T-cell (primary cell): ENCODE data around the gene DTX1. TPM values are rescaled to one million over a fixed set of nuclear protein-coding genes. Genes with fewer than 3 reads are reported as not detected.

Source experiments
- ATAC-seq, 4 experiments: fragments of 200-7000 bp in 3 of 4; fragments of 150-1000 bp in 1 of 4; cut with Tn5 transposase; replicated peaks in 1 of 4; 1 replicate in 3 of 4; 2 replicates in 1 of 4; pipeline ENCODE4 v1.10.0; 2021; ENCODE audit warnings: moderate library complexity in 3 of 4, mild to moderate bottlenecking in 2 of 4, moderate number of reproducible peaks in 1 of 4
- CTCF ChIA-PET, 2 donors: fragments of 300-600 bp; sonication (Branson Sonifier 250); formaldehyde crosslinking; loops; one replicate each; lab custom pipeline; 2022; ENCODE audit warnings: antibody characterized with exemption in 2 of 2; lab: Charles Lee
- POLR2A ChIA-PET, 2 donors: fragments of 300-600 bp; sonication (Branson Sonifier 250); formaldehyde crosslinking; loops; one replicate each; lab custom pipeline; 2022; ENCODE audit warnings: antibody characterized with exemption in 2 of 2; lab: Charles Lee
- DNase-seq, 35 experiments: peaks; one replicate each; pipeline versions ENCODE4 v3.0.0 to v3.0.0-alpha.2; 2013 to 2023
- H3K27ac ChIP-seq: one replicate; pipeline ENCODE4 v1.5.1; 2013; ENCODE audit warnings: low read length
- H3K27me3 ChIP-seq, 2 experiments: replicated peaks in 1 of 2; 1 replicate in 1 of 2; 2 replicates in 1 of 2; pipeline versions ENCODE4 v1.6.1 to v1.7.0; 2013; ENCODE audit warnings: low read length in 1 of 2, mixed read lengths in 1 of 2; ENCODE audit not compliant: control insufficient read depth in 2 of 2, insufficient read depth in 2 of 2; ENCODE audit errors: extremely low read depth in 1 of 2
- H3K36me3 ChIP-seq, 2 donors: 1 replicate in 1 of 2; 2 replicates in 1 of 2; pipeline versions ENCODE4 v1.6.1 to v1.7.0; 2013; ENCODE audit warnings: low read length in 1 of 2; ENCODE audit not compliant: control insufficient read depth in 2 of 2, insufficient read depth in 1 of 2; ENCODE audit errors: extremely low read depth in 1 of 2
- H3K4me1 ChIP-seq, 2 experiments: 1 replicate in 1 of 2; 2 replicates in 1 of 2; pipeline versions ENCODE4 v1.6.1 to v1.7.0; 2013; ENCODE audit warnings: low read length in 2 of 2, mixed read lengths in 1 of 2; ENCODE audit not compliant: insufficient read depth in 2 of 2, control insufficient read depth in 1 of 2; ENCODE audit errors: extremely low read depth in 1 of 2
- H3K4me3 ChIP-seq, 2 donors: 1 replicate in 1 of 2; 2 replicates in 1 of 2; pipeline versions ENCODE4 v1.5.1 to v1.7.0; 2013; ENCODE audit warnings: mild to moderate bottlenecking in 2 of 2, low read length in 1 of 2, moderate library complexity in 1 of 2; ENCODE audit not compliant: control insufficient read depth in 1 of 2; ENCODE audit errors: extremely low read depth in 1 of 2
- H3K9me3 ChIP-seq: 2 replicates; pipeline ENCODE4 v1.7.0; 2013
- H3K27ac Mint-ChIP-seq, 2 donors: one replicate each; pipeline ENCODE4 v1.8.0; 2020 to 2021; ENCODE audit warnings: mild to moderate bottlenecking in 2 of 2, mixed read lengths in 2 of 2
- H3K27me3 Mint-ChIP-seq, 2 donors: one replicate each; pipeline ENCODE4 v1.8.0; 2021 to 2022; ENCODE audit warnings: mixed read lengths in 2 of 2
- H3K36me3 Mint-ChIP-seq: one replicate; pipeline ENCODE4 v1.8.0; 2021; ENCODE audit warnings: mixed read lengths
- H3K4me1 Mint-ChIP-seq, 3 donors: one replicate each; pipeline ENCODE4 v1.8.0; 2020 to 2022; ENCODE audit warnings: mixed read lengths in 3 of 3, mild to moderate bottlenecking in 1 of 3
- H3K4me3 Mint-ChIP-seq, 3 donors: one replicate each; pipeline ENCODE4 v1.8.0; 2020 to 2022; ENCODE audit warnings: mild to moderate bottlenecking in 3 of 3, mixed read lengths in 3 of 3, moderate library complexity in 3 of 3
- H3K9me3 Mint-ChIP-seq, 3 donors: one replicate each; pipeline ENCODE4 v1.8.0; 2020 to 2022; ENCODE audit warnings: mixed read lengths in 3 of 3
- WGBS: methylation state at CpG from one replicate; pipeline ENCODE4 v1.1.5; 2013; ENCODE audit warnings: missing lambda C conversion rate; ENCODE audit not compliant: insufficient coverage; 5-methylcytosine and 5-hydroxymethylcytosine counted together
- total RNA-seq, 35 experiments: library from RNA in 6 of 35; stranded (reverse) in 6 of 35; fragments of 120-200 nt in 1 of 35; gene quantifications; one replicate each; pipeline versions ENCODE4 v1.2.1 to v1.2.4 and lab custom pipeline; 2013 to 2026

Gene DTX1
- total RNA-seq, 5 donors from 2014 or later (not counting 1 experiment from before 2014, with no cell fraction given): 5.6 to 12.0 (median 10.4) TPM

DNA sequence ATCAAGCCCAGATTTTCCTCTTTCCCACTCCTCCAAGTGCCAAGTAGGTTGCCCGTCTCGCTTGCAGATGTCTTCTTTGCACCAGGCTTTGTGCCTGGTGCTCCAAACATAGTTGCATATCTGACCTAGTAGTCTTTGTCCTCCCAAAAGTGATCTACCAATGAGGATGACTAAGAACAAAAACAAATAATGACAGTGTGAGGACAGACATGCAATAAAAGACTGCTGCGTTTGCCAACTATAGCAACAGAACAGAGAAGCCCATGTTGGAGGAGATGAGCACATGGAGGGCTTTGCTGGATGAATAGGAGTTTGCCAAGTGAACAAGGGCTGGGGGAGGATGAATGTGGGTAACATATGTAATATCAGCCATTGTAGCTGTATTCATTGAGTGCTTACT, 15.6 kb downstream of the DTX1 start:
- no peak for ATAC-seq
- DNase-seq: no peak
- Histone ChIP-seq H3K27ac (no peak overlapping the region), H3K4me1 (peaks cover 7 to 58% of the 10 kb centered on the region in 2 experiments), H3K4me3 (no peak overlapping the region), H3K9me3 (no peaks in the 10 kb centered on the region), H3K36me3 (no peaks in the 10 kb centered on the region), H3K27me3 (no peaks in the 10 kb centered on the region)
- peaks cover 60 to 85% (median 62%) of the 10 kb centered on the region in 3 donors for H3K4me1 Mint-ChIP-seq
- H3K9me3 Mint-ChIP-seq: no peaks in the 10 kb centered on the region
- ChIA-PET CTCF (no interaction called here), POLR2A (no interaction called here)
- no peaks in the 10 kb centered on the region for H3K36me3 Mint-ChIP-seq
- H3K27me3 Mint-ChIP-seq: no peaks in the 10 kb centered on the region
- peak overlapping the region; percentile 9 to 66 for H3K27ac Mint-ChIP-seq
- 67% methylated on average over 1 of the region's 3 CpGs for WGBS
- no peak overlapping the region for H3K4me3 Mint-ChIP-seq

GRCh38 chr12:113073586-113073985, 17.1 kb downstream of the DTX1 start:
- peak overlapping the region; percentile 53 to 85 for H3K27ac Mint-ChIP-seq
- no peak for ATAC-seq

DNA sequence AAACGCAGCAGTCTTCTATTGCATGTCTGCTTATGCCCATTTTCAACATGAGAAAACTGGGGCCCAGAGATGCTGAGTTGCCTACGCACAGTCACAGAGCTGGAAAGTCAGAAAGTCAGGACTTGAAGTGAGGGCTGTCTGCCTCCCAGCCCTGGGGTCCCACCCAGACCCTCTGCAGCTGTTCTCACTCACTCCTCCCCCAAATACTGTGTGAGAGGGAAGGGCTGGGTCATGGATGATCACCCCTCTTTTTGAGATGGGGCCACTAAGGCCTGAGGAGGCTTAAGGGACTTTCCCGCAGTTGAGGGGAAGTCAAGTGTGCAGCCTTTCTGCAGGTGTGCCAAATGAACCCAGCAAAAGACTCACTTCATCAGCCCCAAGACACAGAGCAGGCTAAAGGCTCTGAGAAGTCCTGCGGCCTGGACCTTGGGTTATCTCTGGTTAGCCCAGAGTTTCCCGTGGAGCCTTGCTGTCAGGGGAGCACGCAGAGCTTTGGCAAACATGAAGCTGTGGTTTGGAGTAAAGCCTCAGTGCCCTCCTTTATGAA, 18.7 kb downstream of the DTX1 start:
- ATAC-seq (peak in 3 of 4 experiments; percentile 43 to 69 (median 55)), DNase-seq (peak in 2 of 35 experiments; percentile 32 to 37)
- Mint-ChIP-seq H3K36me3 (peaks cover 4% of the 10 kb centered on the region), H3K9me3 (no peaks in the 10 kb centered on the region), H3K27me3 (no peaks in the 10 kb centered on the region), H3K4me1 (peaks cover 56 to 72% (median 57%) of the 10 kb centered on the region in 3 donors), H3K27ac (peak overlapping the region; percentile 53 to 77), H3K4me3 (peak overlapping the region in 1 of 3 donors; percentile 27)
- CTCF ChIA-PET: interaction anchor here (0.5 to 1.9 kb wide), 3 partner anchors 26 to 62 kb away, joined by 3 to 7 read pairs (median 3); no protein-coding TSS in a partner anchor
- WGBS: 21% methylated on average over 4 of the region's 6 CpGs
- Histone ChIP-seq H3K4me3 (no peak overlapping the region), H3K27me3 (no peaks in the 10 kb centered on the region), H3K9me3 (no peaks in the 10 kb centered on the region), H3K4me1 (peaks cover 3 to 41% of the 10 kb centered on the region in 2 experiments), H3K27ac (peak overlapping the region; percentile 28), H3K36me3 (peaks cover 2 to 9% of the 10 kb centered on the region in 2 donors)
- POLR2A ChIA-PET: no interaction called here

More at GRCh38 chr12:113073586-113073985, 17.1 kb downstream of the DTX1 start:
- 83% methylated on average over 3 of the region's 3 CpGs for WGBS
- no peaks in the 10 kb centered on the region for H3K9me3 ChIP-seq
- Mint-ChIP-seq H3K36me3 (peaks cover 4% of the 10 kb centered on the region), H3K9me3 (no peaks in the 10 kb centered on the region), H3K27me3 (no peaks in the 10 kb centered on the region), H3K4me1 (peaks cover 60 to 76% (median 64%) of the 10 kb centered on the region in 3 donors), H3K4me3 (peak overlapping the region in 1 of 3 donors; percentile 0)
- no peak overlapping the region for H3K4me3 ChIP-seq
- H3K27me3 ChIP-seq: no peaks in the 10 kb centered on the region
- no peak for DNase-seq
- POLR2A ChIA-PET: no interaction called here
- H3K4me1 ChIP-seq: peaks cover 7 to 53% of the 10 kb centered on the region in 2 experiments
- CTCF ChIA-PET: no interaction called here
- no peak overlapping the region for H3K27ac ChIP-seq
- H3K36me3 ChIP-seq: peaks cover 0 to 5% of the 10 kb centered on the region in 2 donors

GRCh38 chr12:113077057-113077858, 20.7 kb downstream of the DTX1 start:
- ChIA-PET CTCF (no interaction called here), POLR2A (no interaction called here)
- H3K9me3 ChIP-seq: no peaks in the 10 kb centered on the region
- peaks cover 0 to 2% of the 10 kb centered on the region in 2 experiments for H3K27me3 ChIP-seq
- ATAC-seq: no peak
- peaks cover 43 to 74% (median 53%) of the 10 kb centered on the region in 3 donors for H3K4me1 Mint-ChIP-seq
- H3K27ac ChIP-seq: no peak overlapping the region
- 90% methylated on average over 59 of the region's 70 CpGs for WGBS
- peaks cover 3 to 30% of the 10 kb centered on the region in 2 experiments for H3K4me1 ChIP-seq
- peaks cover 2 to 9% of the 10 kb centered on the region in 2 donors for H3K36me3 ChIP-seq
- no peaks in the 10 kb centered on the region for H3K27me3 Mint-ChIP-seq
- no peak for DNase-seq
- H3K36me3 Mint-ChIP-seq: peaks cover 4% of the 10 kb centered on the region
- no peaks in the 10 kb centered on the region for H3K9me3 Mint-ChIP-seq
- no peak overlapping the region for H3K4me3 Mint-ChIP-seq
- H3K4me3 ChIP-seq: no peak overlapping the region
- H3K27ac Mint-ChIP-seq: no peak overlapping the region

DNA sequence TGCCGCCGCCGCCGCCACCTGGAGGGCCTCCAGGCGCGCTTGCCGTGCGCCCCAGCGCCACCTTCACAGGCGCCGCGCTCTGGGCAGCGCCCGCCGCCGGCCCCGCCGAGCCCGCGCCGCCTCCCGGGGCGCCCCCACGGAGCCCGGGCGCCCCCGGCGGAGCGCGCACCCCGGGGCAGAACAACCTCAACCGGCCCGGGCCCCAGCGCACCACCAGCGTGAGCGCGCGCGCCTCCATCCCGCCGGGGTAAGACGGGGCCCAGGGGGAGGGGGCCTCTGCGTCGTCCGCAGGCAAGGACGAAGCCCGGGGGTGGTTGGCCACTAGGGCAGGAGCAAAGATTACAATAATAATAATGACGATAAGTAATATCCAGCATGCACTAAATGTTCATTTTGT, 21.3 kb downstream of the DTX1 start:
- peaks cover 4% of the 10 kb centered on the region for H3K36me3 Mint-ChIP-seq
- Histone ChIP-seq H3K4me3 (no peak overlapping the region), H3K4me1 (peaks cover 3 to 34% of the 10 kb centered on the region in 2 experiments), H3K36me3 (peaks cover 2 to 12% of the 10 kb centered on the region in 2 donors), H3K27ac (no peak overlapping the region), H3K27me3 (peaks cover 0 to 2% of the 10 kb centered on the region in 2 experiments), H3K9me3 (no peaks in the 10 kb centered on the region)
- CTCF ChIA-PET: no interaction called here
- ATAC-seq (no peak), DNase-seq (no peak)
- POLR2A ChIA-PET: no interaction called here
- no peaks in the 10 kb centered on the region for H3K9me3 Mint-ChIP-seq
- 95% methylated on average over 33 of the region's 48 CpGs for WGBS
- no peak overlapping the region for H3K4me3 Mint-ChIP-seq
- no peaks in the 10 kb centered on the region for H3K27me3 Mint-ChIP-seq
- no peak overlapping the region for H3K27ac Mint-ChIP-seq
- H3K4me1 Mint-ChIP-seq: peaks cover 42 to 73% (median 55%) of the 10 kb centered on the region in 3 donors

GRCh38 chr12:113081873-113082272, 25.3 kb downstream of the DTX1 start:
- Mint-ChIP-seq H3K9me3 (no peaks in the 10 kb centered on the region), H3K36me3 (peaks cover 7% of the 10 kb centered on the region), H3K4me3 (no peak overlapping the region), H3K4me1 (peaks cover 39 to 71% (median 64%) of the 10 kb centered on the region in 3 donors), H3K27ac (peak overlapping the region in 1 of 2 donors; percentile 39), H3K27me3 (no peaks in the 10 kb centered on the region)
- H3K9me3 ChIP-seq: no peaks in the 10 kb centered on the region
- H3K27me3 ChIP-seq: peaks cover 0 to 2% of the 10 kb centered on the region in 2 experiments
- H3K4me3 ChIP-seq: no peak overlapping the region
- ChIA-PET CTCF (interaction anchor here in 1 of 2 donors (0.6 kb wide), 1 partner anchor 40 kb away, joined by 3 read pairs; no protein-coding TSS in a partner anchor), POLR2A (interaction anchor here (0.6 kb wide), 2 partner anchors 325 to 849 kb away, joined by 3 to 6 read pairs; no protein-coding TSS in a partner anchor)
- H3K36me3 ChIP-seq: peaks cover 2 to 12% of the 10 kb centered on the region in 2 donors
- no CpG with 5 or more reads among the region's 4 CpGs for WGBS
- DNase-seq (no peak), ATAC-seq (no peak)
- peaks cover 6 to 49% of the 10 kb centered on the region in 2 experiments for H3K4me1 ChIP-seq
- no peak overlapping the region for H3K27ac ChIP-seq
